SK-N-SH (cell line): ENCODE measurements around the gene PDE2A. TPM values are rescaled to one million over a fixed set of nuclear protein-coding genes. Genes with fewer than 3 reads are reported as not detected.

Experiments used
- CTCF ChIA-PET: fragments of 300-600, 350-600 bp; formaldehyde crosslinking; extraction: SDS; loops from one replicate; lab custom pipeline; 2021; lab: Yijun Ruan, JAX
- POLR2A ChIA-PET: fragments of 350-600 bp; sonication (Branson Sonifier 250); formaldehyde crosslinking; extraction: SDS; loops from one replicate; lab custom pipeline; 2020; ENCODE audit warnings: antibody characterized with exemption, inconsistent platforms; lab: Yijun Ruan, JAX
- DNase-seq: peaks from one replicate; pipeline ENCODE4 v3.0.0; 2012
- H2AFZ ChIP-seq: fragments of 200-600 bp; sonication (generic); 2 replicates; pipeline ENCODE4 v1.8.1; 2016; ENCODE audit warnings: antibody characterized with exemption, mild to moderate bottlenecking, low read depth
- H3F3A ChIP-seq: fragments of 200-600 bp; sonication (generic); replicated peaks from 2 replicates; pipeline ENCODE3; 2016; ENCODE audit warnings: antibody characterized with exemption, mild to moderate bottlenecking; ENCODE audit not compliant: insufficient read depth
- H3K27ac ChIP-seq, 2 experiments: fragments of 200-500 bp in 1 of 2; fragments of 200-600 bp in 1 of 2; sonication (Bioruptor generic) in 1 of 2; sonication (generic), shearing (Covaris generic) in 1 of 2; 2 replicates each; pipeline versions ENCODE4 v1.5.1 to v1.6.1; 2014 to 2016; ENCODE audit warnings: low read depth in 2 of 2, inconsistent platforms in 1 of 2, low read length in 1 of 2, mild to moderate bottlenecking in 1 of 2, mixed read lengths in 1 of 2
- H3K27me3 ChIP-seq: fragments of 200-600 bp; sonication (generic), shearing (Covaris generic); 2 replicates; pipeline ENCODE4 v1.6.1; 2016; ENCODE audit warnings: mixed run types; ENCODE audit not compliant: insufficient read depth
- H3K36me3 ChIP-seq, 2 experiments: fragments of 200-500 bp in 1 of 2; fragments of 200-600 bp in 1 of 2; sonication (Bioruptor generic) in 1 of 2; sonication (generic) in 1 of 2; replicated peaks in 1 of 2; 2 replicates each; pipeline versions ENCODE3 to v1.5.1; 2014 to 2016; ENCODE audit warnings: low read length in 1 of 2, mild to moderate bottlenecking in 1 of 2; ENCODE audit not compliant: insufficient read depth in 2 of 2, control insufficient read depth in 1 of 2
- H3K4me1 ChIP-seq, 2 experiments: fragments of 200-500 bp in 1 of 2; fragments of 200-600 bp in 1 of 2; sonication (Bioruptor generic) in 1 of 2; sonication (generic), shearing (Covaris generic) in 1 of 2; 2 replicates each; pipeline versions ENCODE4 v1.5.1 to v1.6.1; 2014 to 2016; ENCODE audit warnings: low read depth in 1 of 2, low read length in 1 of 2, mixed run types in 1 of 2; ENCODE audit not compliant: insufficient read depth in 2 of 2, control insufficient read depth in 1 of 2
- H3K4me2 ChIP-seq: fragments of 200-600 bp; sonication (generic), shearing (Covaris generic); 2 replicates; pipeline ENCODE4 v1.6.1; 2017; ENCODE audit warnings: mixed run types
- H3K4me3 ChIP-seq, 2 experiments: fragments of 200-500 bp in 1 of 2; fragments of 200-600 bp in 1 of 2; sonication (Bioruptor generic) in 1 of 2; sonication (generic), shearing (Covaris generic) in 1 of 2; 2 replicates each; pipeline versions ENCODE4 v1.5.1 to v1.8.1; 2014 to 2016; ENCODE audit warnings: low read depth in 2 of 2, inconsistent platforms in 1 of 2, low read length in 1 of 2, mild to moderate bottlenecking in 1 of 2, mixed read lengths in 1 of 2, moderate library complexity in 1 of 2
- H3K79me2 ChIP-seq: fragments of 200-600 bp; sonication (generic); 2 replicates; pipeline ENCODE4 v1.8.1; 2017; ENCODE audit warnings: mild to moderate bottlenecking; ENCODE audit not compliant: insufficient read depth
- H3K9ac ChIP-seq: fragments of 200-600 bp; sonication (generic); 2 replicates; pipeline ENCODE4 v1.6.1; 2017; ENCODE audit warnings: mixed run types
- H3K9me2 ChIP-seq: fragments of 200-600 bp; sonication (generic); 2 replicates; pipeline ENCODE4 v1.6.1; 2017; ENCODE audit warnings: mixed run types
- H3K9me3 ChIP-seq: fragments of 200-600 bp; sonication (generic); 2 replicates; pipeline ENCODE4 v1.6.1; 2017; ENCODE audit warnings: mixed run types, mild to moderate bottlenecking, moderate library complexity
- H4K20me1 ChIP-seq: fragments of 200-600 bp; sonication (generic); 2 replicates; pipeline ENCODE4 v1.6.1; 2017; ENCODE audit warnings: mild to moderate bottlenecking, mixed run types; ENCODE audit not compliant: insufficient read depth
- CHD2 ChIP-seq: fragments of 150-350 bp; IDR thresholded peaks from 2 replicates; pipeline ENCODE4 v1.6.1; 2018; ENCODE audit warnings: low read length; ENCODE audit not compliant: partially characterized antibody
- ELF1 ChIP-seq: IDR thresholded peaks from 2 replicates; pipeline ENCODE4 v1.4.0; 2012
- EZH2phosphoT487 ChIP-seq: fragments of 200-600 bp; sonication (generic); IDR thresholded peaks from 2 replicates; pipeline ENCODE4 v1.6.1; 2017; ENCODE audit warnings: low read depth, mixed run types, mild to moderate bottlenecking, antibody characterized with exemption, moderate library complexity, borderline replicate concordance
- FOSL2 ChIP-seq: IDR thresholded peaks from 2 replicates; pipeline ENCODE4 v1.4.0; 2012; ENCODE audit warnings: low read depth, mild to moderate bottlenecking, moderate library complexity, borderline replicate concordance
- FOXM1 ChIP-seq: IDR thresholded peaks from 2 replicates; pipeline ENCODE4 v1.4.0; 2012; ENCODE audit warnings: low read depth, mild to moderate bottlenecking
- GABPA ChIP-seq: IDR thresholded peaks from 2 replicates; pipeline ENCODE4 v1.4.0; 2012; ENCODE audit warnings: low read depth, mild to moderate bottlenecking
- GATA2 ChIP-seq: sonication (generic); formaldehyde crosslinking; IDR thresholded peaks from 2 replicates; pipeline ENCODE4 v1.5.0; 2020; ENCODE audit warnings: mild to moderate bottlenecking, missing genetic modification reagents
- JUND ChIP-seq: IDR thresholded peaks from 2 replicates; pipeline ENCODE4 v1.4.0; 2012
- MXI1 ChIP-seq: IDR thresholded peaks from 2 replicates; pipeline ENCODE4 v1.6.1; 2012; ENCODE audit warnings: mild to moderate bottlenecking, low read depth, low read length, improper control_type of control experiment
- NFIC ChIP-seq: IDR thresholded peaks from 2 replicates; pipeline ENCODE4 v1.4.0; 2012; ENCODE audit warnings: borderline replicate concordance
- RAD21 ChIP-seq: IDR thresholded peaks from 2 replicates; pipeline ENCODE4 v1.6.1; 2012; ENCODE audit warnings: mild to moderate bottlenecking, low read length
- RFX5 ChIP-seq: IDR thresholded peaks from 2 replicates; pipeline ENCODE4 v1.6.1; 2012; ENCODE audit warnings: mild to moderate bottlenecking, improper control_type of control experiment, low read length
- RXRA ChIP-seq: IDR thresholded peaks from 2 replicates; pipeline ENCODE4 v1.4.0; 2012; ENCODE audit warnings: low read depth, mild to moderate bottlenecking, borderline replicate concordance
- SMC3 ChIP-seq: IDR thresholded peaks from 2 replicates; pipeline ENCODE4 v1.6.1; 2012; ENCODE audit warnings: low read depth, low read length, improper control_type of control experiment
- TAF1 ChIP-seq: IDR thresholded peaks from 2 replicates; pipeline ENCODE4 v1.6.1; 2012; ENCODE audit warnings: low read depth, mild to moderate bottlenecking, low read length, moderate library complexity, borderline replicate concordance
- TCF12 ChIP-seq: IDR thresholded peaks from 2 replicates; pipeline ENCODE4 v1.4.0; 2012
- YY1 ChIP-seq: IDR thresholded peaks from 2 replicates; pipeline ENCODE4 v1.4.0; 2012; ENCODE audit warnings: low read depth, mild to moderate bottlenecking
- WGBS: methylation state at CpG from one replicate; pipeline ENCODE4 v1.1.6; 2017; ENCODE audit warnings: low lambda C conversion rate; 5-methylcytosine and 5-hydroxymethylcytosine counted together
- polyA plus RNA-seq, 3 experiments: library from polyadenylated mRNA; depleted of rRNA; stranded (reverse); fragments of >200 nt; gene quantifications; 2 replicates each; pipeline ENCODE4 v1.2.3, GENCODE V29; 2012
- TF ChIP-seq, protein P1 (sequence below): IDR thresholded peaks from 2 replicates; pipeline ENCODE4 v1.4.0; 2012; ENCODE audit warnings: low read depth, borderline replicate concordance
- TF ChIP-seq, protein P2 (sequence below): IDR thresholded peaks from 2 replicates; pipeline ENCODE4 v1.4.0; 2012; ENCODE audit warnings: low read depth
- TF ChIP-seq, protein P3 (sequence below): fragments of 200-600 bp; sonication (generic); IDR thresholded peaks from 2 replicates; pipeline ENCODE4 v1.6.1; 2017; ENCODE audit warnings: antibody characterized with exemption, mild to moderate bottlenecking, moderate library complexity
- TF ChIP-seq, protein P4 (sequence below): IDR thresholded peaks from 2 replicates; pipeline ENCODE4 v1.4.0; 2012; ENCODE audit warnings: low read depth, borderline replicate concordance

PDE2A gene
- polyA plus RNA-seq, 1 of the 3 experiments (the other 2 are of a cell fraction), result 0.43 TPM

DNA sequence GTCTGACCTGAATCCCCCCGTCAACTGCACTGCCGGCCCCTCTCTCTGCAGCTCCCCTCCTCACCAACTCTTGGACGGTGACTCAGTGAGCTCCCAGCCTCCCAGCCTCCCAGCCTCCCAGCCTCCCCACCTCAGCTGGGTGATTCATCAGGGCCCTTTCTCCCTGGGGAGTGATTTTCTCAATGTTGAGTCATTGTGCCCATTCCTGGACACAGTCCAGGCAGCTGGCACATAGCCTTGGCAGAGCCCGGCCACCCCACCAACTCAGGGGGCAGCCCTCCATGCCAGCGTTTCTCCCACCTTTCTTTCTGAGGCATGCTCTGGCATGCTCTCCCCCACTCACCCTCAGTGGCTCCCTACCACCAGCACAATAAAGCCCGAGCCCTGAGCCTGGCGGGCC lies 30.7 kb downstream of the PDE2A start:
- ChIA-PET CTCF (interaction anchor here (0.7 to 18.2 kb wide), 28 partner anchors 9 to 263 kb away, joined by 3 to 276 read pairs (median 6); partner anchors contain the start of gene PDE2A), POLR2A (interaction anchor here (1.1 kb wide), 1 partner anchor 26 kb away, joined by 4 read pairs; no protein-coding TSS in a partner anchor)
- H3K27me3 ChIP-seq, result peaks cover 26% of the 10 kb centered on the region
- H3K79me2 ChIP-seq, result no peaks in the 10 kb centered on the region
- no peak overlapping the region for H3K27ac ChIP-seq
- no peaks in the 10 kb centered on the region for H3K36me3 ChIP-seq
- no peaks in the 10 kb centered on the region for H3F3A ChIP-seq
- H3K9me2 ChIP-seq, result no peaks in the 10 kb centered on the region
- H3K9me3 ChIP-seq, result no peaks in the 10 kb centered on the region
- DNase-seq, result no peak
- H2AFZ ChIP-seq, result no peak overlapping the region
- H3K4me1 ChIP-seq, result peaks cover 5 to 10% of the 10 kb centered on the region in 2 experiments; a peak in 1 of 4 replicates
- WGBS, result 52% methylated on average over 5 of the region's 7 CpGs
- peak; percentile 36; the same call in 1 of the 2 replicates for TF ChIP-seq TCF12
- TF ChIP-seq, protein P1, sequence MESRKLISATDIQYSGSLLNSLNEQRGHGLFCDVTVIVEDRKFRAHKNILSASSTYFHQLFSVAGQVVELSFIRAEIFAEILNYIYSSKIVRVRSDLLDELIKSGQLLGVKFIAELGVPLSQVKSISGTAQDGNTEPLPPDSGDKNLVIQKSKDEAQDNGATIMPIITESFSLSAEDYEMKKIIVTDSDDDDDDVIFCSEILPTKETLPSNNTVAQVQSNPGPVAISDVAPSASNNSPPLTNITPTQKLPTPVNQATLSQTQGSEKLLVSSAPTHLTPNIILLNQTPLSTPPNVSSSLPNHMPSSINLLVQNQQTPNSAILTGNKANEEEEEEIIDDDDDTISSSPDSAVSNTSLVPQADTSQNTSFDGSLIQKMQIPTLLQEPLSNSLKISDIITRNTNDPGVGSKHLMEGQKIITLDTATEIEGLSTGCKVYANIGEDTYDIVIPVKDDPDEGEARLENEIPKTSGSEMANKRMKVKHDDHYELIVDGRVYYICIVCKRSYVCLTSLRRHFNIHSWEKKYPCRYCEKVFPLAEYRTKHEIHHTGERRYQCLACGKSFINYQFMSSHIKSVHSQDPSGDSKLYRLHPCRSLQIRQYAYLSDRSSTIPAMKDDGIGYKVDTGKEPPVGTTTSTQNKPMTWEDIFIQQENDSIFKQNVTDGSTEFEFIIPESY, result no peak
- TF ChIP-seq NFIC, result peak; percentile 88
- no peak for TF ChIP-seq TAF1
- TF ChIP-seq, protein P2, sequence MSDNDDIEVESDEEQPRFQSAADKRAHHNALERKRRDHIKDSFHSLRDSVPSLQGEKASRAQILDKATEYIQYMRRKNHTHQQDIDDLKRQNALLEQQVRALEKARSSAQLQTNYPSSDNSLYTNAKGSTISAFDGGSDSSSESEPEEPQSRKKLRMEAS, result no peak
- TF ChIP-seq JUND, result peak; percentile 80; the same call in 1 of the 2 replicates
- no peak for TF ChIP-seq ELF1
- peak; percentile 96 for TF ChIP-seq FOSL2
- TF ChIP-seq MXI1, result no peak
- H4K20me1 ChIP-seq, result no peaks in the 10 kb centered on the region
- no peak overlapping the region for H3K9ac ChIP-seq
- H3K4me2 ChIP-seq, result peak overlapping the region; percentile 86
- H3K4me3 ChIP-seq, result 0 out of 4 replicates have a peak overlapping the region, but pooled peaks of 1 of the 2 experiments have one; percentile 61

DNA sequence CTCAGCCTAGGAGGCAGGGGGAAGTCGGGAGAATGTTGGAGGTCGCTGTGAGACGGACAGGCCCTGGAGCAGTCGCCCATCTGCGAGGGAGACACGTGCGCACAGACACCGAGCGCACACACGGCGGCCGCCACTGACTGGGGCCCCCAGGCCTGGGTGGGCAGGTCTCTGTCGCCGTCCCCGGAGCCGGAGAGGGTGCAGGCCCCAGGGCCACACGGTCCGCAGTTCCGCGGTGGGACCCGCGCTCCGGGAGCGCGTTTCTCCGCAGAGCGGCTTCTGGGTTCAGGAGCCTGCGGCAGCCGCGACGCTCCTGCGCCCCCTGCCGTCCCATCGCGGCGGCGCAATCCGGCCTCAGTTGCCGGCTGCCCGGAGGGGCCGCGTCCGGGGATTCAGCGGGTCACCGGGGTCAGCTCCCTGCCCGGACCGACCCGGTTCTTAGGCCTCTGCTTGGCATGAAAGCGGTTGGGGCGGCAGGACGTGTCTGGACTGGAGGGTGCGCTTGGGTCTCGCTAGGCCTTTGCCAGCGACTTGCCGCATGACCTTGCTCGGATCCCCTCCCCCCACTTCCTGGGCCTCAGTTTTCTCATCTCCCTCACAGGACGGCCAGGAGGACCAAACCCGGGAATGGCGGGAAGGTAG lies 31.2 kb downstream of the PDE2A start:
- no peaks in the 10 kb centered on the region for H4K20me1 ChIP-seq
- WGBS, result 2% methylated on average over 24 of the region's 59 CpGs
- H3K4me1 ChIP-seq, result peaks cover 5 to 15% of the 10 kb centered on the region in 2 experiments; a peak in 1 of 4 replicates
- ChIA-PET CTCF (interaction anchor here (0.7 to 18.2 kb wide), 32 partner anchors 9 to 262 kb away, joined by 3 to 276 read pairs (median 5); partner anchors contain the start of gene PDE2A), POLR2A (interaction anchor here (1.1 kb wide), 1 partner anchor 26 kb away, joined by 4 read pairs; no protein-coding TSS in a partner anchor)
- H3F3A ChIP-seq, result no peaks in the 10 kb centered on the region
- H3K79me2 ChIP-seq, result no peaks in the 10 kb centered on the region
- no peak overlapping the region for H3K27ac ChIP-seq
- no peaks in the 10 kb centered on the region for H3K36me3 ChIP-seq
- H3K9me2 ChIP-seq, result no peaks in the 10 kb centered on the region
- peak overlapping the region; percentile 90; the same call in 1 of the 2 replicates for H2AFZ ChIP-seq
- H3K9ac ChIP-seq, result no peak overlapping the region
- H3K4me2 ChIP-seq, result peak overlapping the region; percentile 86
- no peaks in the 10 kb centered on the region for H3K9me3 ChIP-seq
- no peak for TF ChIP-seq RFX5
- no peak for TF ChIP-seq GATA2
- no peak for TF ChIP-seq GABPA
- TF ChIP-seq, protein P2, result 0 out of 2 replicates have a peak, but pooled peaks have one; percentile 39
- no peak for TF ChIP-seq FOXM1
- TF ChIP-seq, protein P3, sequence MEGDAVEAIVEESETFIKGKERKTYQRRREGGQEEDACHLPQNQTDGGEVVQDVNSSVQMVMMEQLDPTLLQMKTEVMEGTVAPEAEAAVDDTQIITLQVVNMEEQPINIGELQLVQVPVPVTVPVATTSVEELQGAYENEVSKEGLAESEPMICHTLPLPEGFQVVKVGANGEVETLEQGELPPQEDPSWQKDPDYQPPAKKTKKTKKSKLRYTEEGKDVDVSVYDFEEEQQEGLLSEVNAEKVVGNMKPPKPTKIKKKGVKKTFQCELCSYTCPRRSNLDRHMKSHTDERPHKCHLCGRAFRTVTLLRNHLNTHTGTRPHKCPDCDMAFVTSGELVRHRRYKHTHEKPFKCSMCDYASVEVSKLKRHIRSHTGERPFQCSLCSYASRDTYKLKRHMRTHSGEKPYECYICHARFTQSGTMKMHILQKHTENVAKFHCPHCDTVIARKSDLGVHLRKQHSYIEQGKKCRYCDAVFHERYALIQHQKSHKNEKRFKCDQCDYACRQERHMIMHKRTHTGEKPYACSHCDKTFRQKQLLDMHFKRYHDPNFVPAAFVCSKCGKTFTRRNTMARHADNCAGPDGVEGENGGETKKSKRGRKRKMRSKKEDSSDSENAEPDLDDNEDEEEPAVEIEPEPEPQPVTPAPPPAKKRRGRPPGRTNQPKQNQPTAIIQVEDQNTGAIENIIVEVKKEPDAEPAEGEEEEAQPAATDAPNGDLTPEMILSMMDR, result peak; percentile 76
- no peak for TF ChIP-seq EZH2phosphoT487
- TF ChIP-seq CHD2, result no peak
- TF ChIP-seq MXI1, result 0 out of 2 replicates have a peak, but pooled peaks have one; percentile 73
- TF ChIP-seq, protein P4, sequence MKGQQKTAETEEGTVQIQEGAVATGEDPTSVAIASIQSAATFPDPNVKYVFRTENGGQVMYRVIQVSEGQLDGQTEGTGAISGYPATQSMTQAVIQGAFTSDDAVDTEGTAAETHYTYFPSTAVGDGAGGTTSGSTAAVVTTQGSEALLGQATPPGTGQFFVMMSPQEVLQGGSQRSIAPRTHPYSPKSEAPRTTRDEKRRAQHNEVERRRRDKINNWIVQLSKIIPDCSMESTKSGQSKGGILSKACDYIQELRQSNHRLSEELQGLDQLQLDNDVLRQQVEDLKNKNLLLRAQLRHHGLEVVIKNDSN, result no peak
- TF ChIP-seq RXRA, result no peak
- TF ChIP-seq RAD21, result peak; percentile 85
- TF ChIP-seq YY1, result no peak
- TF ChIP-seq SMC3, result peak; percentile 89
- H3K4me3 ChIP-seq, result peak overlapping the region; percentile 42 to 61
- peak; percentile 92 for DNase-seq
- H3K27me3 ChIP-seq, result peaks cover 30% of the 10 kb centered on the region
